GM21526 (cell line): ENCODE measurements around the gene COX8C.
"Not testable (repeated sequence)": the region's sequence is repeated elsewhere in the genome, so short reads cannot be mapped to it uniquely, and the experiment has no call there.

Source experiments
- ATAC-seq: cut with Tn5 transposase; IDR thresholded peaks from one replicate; pipeline ENCODE4 v1.9.1; 2021; ENCODE audit warnings: moderate library complexity; ENCODE audit not compliant: unreplicated experiment, low FRiP score

Gene COX8C

GRCh38 chr14:93354873-93355272 lies 7.9 kb downstream of the COX8C start:
- not testable (repeated sequence) for ATAC-seq

DNA sequence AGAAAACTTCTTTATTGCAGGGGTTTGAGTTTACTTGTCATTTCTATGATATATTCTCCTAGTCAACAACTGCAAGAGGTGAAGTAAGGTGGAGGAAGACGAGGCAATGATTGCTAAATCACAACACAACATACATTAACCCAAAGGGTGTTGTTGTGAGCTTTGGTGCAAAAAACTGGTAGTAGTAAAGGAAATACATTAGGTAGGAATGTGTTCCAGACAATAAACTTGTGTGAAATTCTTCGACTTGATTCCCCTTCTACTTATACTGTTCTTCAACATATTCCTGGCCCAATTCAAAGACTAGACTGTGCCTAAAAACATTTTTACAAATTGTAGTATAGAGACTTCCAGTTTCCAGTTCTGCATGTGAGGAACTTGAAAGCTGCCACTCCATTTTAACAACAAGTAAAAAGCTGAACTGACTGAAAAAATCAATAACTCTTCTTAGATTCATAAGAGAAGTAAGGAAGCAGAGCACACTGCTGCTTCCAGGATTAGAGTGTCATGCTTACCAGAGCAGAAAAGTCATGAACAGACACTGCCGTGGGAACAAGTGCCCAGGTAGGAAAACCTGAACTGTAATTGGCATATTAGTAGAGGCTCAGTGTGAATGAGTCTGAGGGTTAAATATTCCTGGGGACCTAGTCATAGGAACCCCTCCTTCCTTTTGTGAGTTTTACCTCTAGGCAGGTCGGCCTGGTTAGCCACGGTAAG lies 22.2 kb downstream of the COX8C start:
- ATAC-seq, result peak; percentile 12

GRCh38 chr14:93369713-93370266 lies 22.8 kb downstream of the COX8C start:
- peak; percentile 89 for ATAC-seq

- ATAC-seq, result peak; percentile 94
These were observed 28.7 kb downstream of the COX8C start for GRCh38 chr14:93375673-93376156.

DNA sequence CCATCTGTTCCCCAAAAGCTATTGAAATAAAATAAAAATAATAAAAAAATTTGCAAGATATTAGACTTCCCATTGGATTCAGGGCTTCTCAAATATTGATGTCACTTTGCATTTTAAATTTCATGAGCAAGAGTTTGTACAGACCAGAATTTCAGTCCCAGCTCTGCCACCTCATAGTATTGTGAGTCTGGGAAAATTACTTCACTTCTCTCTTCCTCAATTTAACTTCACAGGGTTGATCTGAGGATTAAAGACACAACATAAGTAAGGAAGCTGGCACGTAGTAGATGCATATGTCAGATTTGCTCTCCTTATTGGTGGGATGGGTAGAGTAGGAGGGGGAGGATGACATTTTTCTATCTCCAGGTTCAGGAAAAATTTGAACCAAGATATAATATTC lies 32.8 kb downstream of the COX8C start:
- ATAC-seq, result no peak

DNA sequence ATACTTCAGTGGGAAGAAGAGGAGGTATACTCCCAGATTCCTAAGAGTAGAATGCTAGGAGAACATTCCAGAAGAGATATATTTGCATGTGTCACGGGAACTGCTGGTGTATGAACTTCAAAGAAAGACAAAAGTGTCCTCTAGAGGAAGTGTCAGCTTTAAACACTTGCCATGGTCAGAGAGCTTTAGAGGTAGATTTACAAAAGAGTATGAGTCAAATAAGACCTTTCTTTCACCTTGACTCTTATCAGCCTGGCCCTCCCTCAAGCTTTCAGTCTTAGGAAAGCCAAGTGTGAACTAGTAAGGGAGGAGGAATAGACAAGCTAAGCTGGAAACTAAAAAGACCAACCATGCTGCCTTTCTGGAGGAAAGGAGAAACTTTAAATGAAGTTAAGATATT lies 34.7 kb downstream of the COX8C start:
- ATAC-seq, result no peak

GRCh38 chr14:93384256-93384655 lies 37.3 kb downstream of the COX8C start:
- ATAC-seq, result not testable (repeated sequence)

DNA sequence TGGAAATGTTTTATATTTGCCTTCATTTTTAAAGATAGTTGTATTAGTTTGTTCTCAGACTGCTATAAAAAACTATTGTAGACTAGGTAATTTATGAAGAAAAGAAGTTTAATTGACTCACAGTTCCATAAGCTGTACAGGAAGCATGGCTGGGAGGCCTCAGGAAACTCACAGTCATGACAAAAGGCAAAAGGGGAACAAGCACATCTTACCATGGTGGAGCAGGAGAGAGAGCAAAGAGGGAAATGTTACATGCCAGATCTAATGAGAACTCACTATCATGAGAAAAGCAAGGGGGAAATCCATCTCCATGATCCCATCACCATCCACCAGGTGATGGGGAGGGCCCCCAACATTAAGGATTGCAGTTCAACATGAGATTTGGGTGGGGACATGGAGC lies 48.2 kb downstream of the COX8C start:
- no peak for ATAC-seq

GRCh38 chr14:93396456-93396855 lies 49.5 kb downstream of the COX8C start:
- no peak for ATAC-seq
